SK-N-SH (cell line): ENCODE measurements around the gene IL12B. TPM values are rescaled to one million over a fixed set of nuclear protein-coding genes. Genes with fewer than 3 reads are reported as not detected.

ENCODE experiments used
- CTCF ChIA-PET: fragments of 300-600, 350-600 bp; formaldehyde crosslinking; extraction: SDS; loops from one replicate; lab custom pipeline; 2021; lab: Yijun Ruan, JAX
- POLR2A ChIA-PET: fragments of 350-600 bp; sonication (Branson Sonifier 250); formaldehyde crosslinking; extraction: SDS; loops from one replicate; lab custom pipeline; 2020; ENCODE audit warnings: antibody characterized with exemption, inconsistent platforms; lab: Yijun Ruan, JAX
- DNase-seq: peaks from one replicate; pipeline ENCODE4 v3.0.0; 2012
- H2AFZ ChIP-seq: fragments of 200-600 bp; sonication (generic); 2 replicates; pipeline ENCODE4 v1.8.1; 2016; ENCODE audit warnings: antibody characterized with exemption, mild to moderate bottlenecking, low read depth
- H3F3A ChIP-seq: fragments of 200-600 bp; sonication (generic); replicated peaks from 2 replicates; pipeline ENCODE3; 2016; ENCODE audit warnings: antibody characterized with exemption, mild to moderate bottlenecking; ENCODE audit not compliant: insufficient read depth
- H3K27ac ChIP-seq, 2 experiments: fragments of 200-500 bp in 1 of 2; fragments of 200-600 bp in 1 of 2; sonication (Bioruptor generic) in 1 of 2; sonication (generic), shearing (Covaris generic) in 1 of 2; 2 replicates each; pipeline versions ENCODE4 v1.5.1 to v1.6.1; 2014 to 2016; ENCODE audit warnings: low read depth in 2 of 2, inconsistent platforms in 1 of 2, low read length in 1 of 2, mild to moderate bottlenecking in 1 of 2, mixed read lengths in 1 of 2
- H3K27me3 ChIP-seq: fragments of 200-600 bp; sonication (generic), shearing (Covaris generic); 2 replicates; pipeline ENCODE4 v1.6.1; 2016; ENCODE audit warnings: mixed run types; ENCODE audit not compliant: insufficient read depth
- H3K36me3 ChIP-seq, 2 experiments: fragments of 200-500 bp in 1 of 2; fragments of 200-600 bp in 1 of 2; sonication (Bioruptor generic) in 1 of 2; sonication (generic) in 1 of 2; replicated peaks in 1 of 2; 2 replicates each; pipeline versions ENCODE3 to v1.5.1; 2014 to 2016; ENCODE audit warnings: low read length in 1 of 2, mild to moderate bottlenecking in 1 of 2; ENCODE audit not compliant: insufficient read depth in 2 of 2, control insufficient read depth in 1 of 2
- H3K4me1 ChIP-seq, 2 experiments: fragments of 200-500 bp in 1 of 2; fragments of 200-600 bp in 1 of 2; sonication (Bioruptor generic) in 1 of 2; sonication (generic), shearing (Covaris generic) in 1 of 2; 2 replicates each; pipeline versions ENCODE4 v1.5.1 to v1.6.1; 2014 to 2016; ENCODE audit warnings: low read depth in 1 of 2, low read length in 1 of 2, mixed run types in 1 of 2; ENCODE audit not compliant: insufficient read depth in 2 of 2, control insufficient read depth in 1 of 2
- H3K4me2 ChIP-seq: fragments of 200-600 bp; sonication (generic), shearing (Covaris generic); 2 replicates; pipeline ENCODE4 v1.6.1; 2017; ENCODE audit warnings: mixed run types
- H3K4me3 ChIP-seq, 2 experiments: fragments of 200-500 bp in 1 of 2; fragments of 200-600 bp in 1 of 2; sonication (Bioruptor generic) in 1 of 2; sonication (generic), shearing (Covaris generic) in 1 of 2; 2 replicates each; pipeline versions ENCODE4 v1.5.1 to v1.8.1; 2014 to 2016; ENCODE audit warnings: low read depth in 2 of 2, inconsistent platforms in 1 of 2, low read length in 1 of 2, mild to moderate bottlenecking in 1 of 2, mixed read lengths in 1 of 2, moderate library complexity in 1 of 2
- H3K79me2 ChIP-seq: fragments of 200-600 bp; sonication (generic); 2 replicates; pipeline ENCODE4 v1.8.1; 2017; ENCODE audit warnings: mild to moderate bottlenecking; ENCODE audit not compliant: insufficient read depth
- H3K9ac ChIP-seq: fragments of 200-600 bp; sonication (generic); 2 replicates; pipeline ENCODE4 v1.6.1; 2017; ENCODE audit warnings: mixed run types
- H3K9me2 ChIP-seq: fragments of 200-600 bp; sonication (generic); 2 replicates; pipeline ENCODE4 v1.6.1; 2017; ENCODE audit warnings: mixed run types
- H3K9me3 ChIP-seq: fragments of 200-600 bp; sonication (generic); 2 replicates; pipeline ENCODE4 v1.6.1; 2017; ENCODE audit warnings: mixed run types, mild to moderate bottlenecking, moderate library complexity
- H4K20me1 ChIP-seq: fragments of 200-600 bp; sonication (generic); 2 replicates; pipeline ENCODE4 v1.6.1; 2017; ENCODE audit warnings: mild to moderate bottlenecking, mixed run types; ENCODE audit not compliant: insufficient read depth
- ELF1 ChIP-seq: IDR thresholded peaks from 2 replicates; pipeline ENCODE4 v1.4.0; 2012
- EZH2phosphoT487 ChIP-seq: fragments of 200-600 bp; sonication (generic); IDR thresholded peaks from 2 replicates; pipeline ENCODE4 v1.6.1; 2017; ENCODE audit warnings: low read depth, mixed run types, mild to moderate bottlenecking, antibody characterized with exemption, moderate library complexity, borderline replicate concordance
- FOSL2 ChIP-seq: IDR thresholded peaks from 2 replicates; pipeline ENCODE4 v1.4.0; 2012; ENCODE audit warnings: low read depth, mild to moderate bottlenecking, moderate library complexity, borderline replicate concordance
- FOXM1 ChIP-seq: IDR thresholded peaks from 2 replicates; pipeline ENCODE4 v1.4.0; 2012; ENCODE audit warnings: low read depth, mild to moderate bottlenecking
- GATA2 ChIP-seq: sonication (generic); formaldehyde crosslinking; IDR thresholded peaks from 2 replicates; pipeline ENCODE4 v1.5.0; 2020; ENCODE audit warnings: mild to moderate bottlenecking, missing genetic modification reagents
- IRF3 ChIP-seq: fragments of 150-350 bp; IDR thresholded peaks from 2 replicates; pipeline ENCODE4 v1.6.1; 2016; ENCODE audit warnings: mild to moderate bottlenecking, low read depth, low read length
- JUND ChIP-seq: IDR thresholded peaks from 2 replicates; pipeline ENCODE4 v1.4.0; 2012
- NFIC ChIP-seq: IDR thresholded peaks from 2 replicates; pipeline ENCODE4 v1.4.0; 2012; ENCODE audit warnings: borderline replicate concordance
- NRF1 ChIP-seq: IDR thresholded peaks from 2 replicates; pipeline ENCODE4 v1.6.1; 2012; ENCODE audit warnings: low read depth, mild to moderate bottlenecking, low read length
- PBX3 ChIP-seq: IDR thresholded peaks from 2 replicates; pipeline ENCODE4; 2012
- POLR2AphosphoS5 ChIP-seq: IDR thresholded peaks from 2 replicates; pipeline ENCODE4 v1.6.1; 2012; ENCODE audit warnings: low read depth, low read length
- RAD21 ChIP-seq: IDR thresholded peaks from 2 replicates; pipeline ENCODE4 v1.6.1; 2012; ENCODE audit warnings: mild to moderate bottlenecking, low read length
- REST ChIP-seq: IDR thresholded peaks from 2 replicates; pipeline ENCODE4 v1.6.1; 2012; ENCODE audit warnings: mild to moderate bottlenecking, low read depth, low read length, moderate library complexity
- RFX5 ChIP-seq: IDR thresholded peaks from 2 replicates; pipeline ENCODE4 v1.6.1; 2012; ENCODE audit warnings: mild to moderate bottlenecking, improper control_type of control experiment, low read length
- RXRA ChIP-seq: IDR thresholded peaks from 2 replicates; pipeline ENCODE4 v1.4.0; 2012; ENCODE audit warnings: low read depth, mild to moderate bottlenecking, borderline replicate concordance
- SMC3 ChIP-seq: IDR thresholded peaks from 2 replicates; pipeline ENCODE4 v1.6.1; 2012; ENCODE audit warnings: low read depth, low read length, improper control_type of control experiment
- TAF1 ChIP-seq: IDR thresholded peaks from 2 replicates; pipeline ENCODE4 v1.6.1; 2012; ENCODE audit warnings: low read depth, mild to moderate bottlenecking, low read length, moderate library complexity, borderline replicate concordance
- TCF12 ChIP-seq: IDR thresholded peaks from 2 replicates; pipeline ENCODE4 v1.4.0; 2012
- TEAD4 ChIP-seq: IDR thresholded peaks from 2 replicates; pipeline ENCODE4 v1.4.0; 2012; ENCODE audit warnings: mild to moderate bottlenecking, borderline replicate concordance; ENCODE audit not compliant: insufficient read depth
- USF1 ChIP-seq: IDR thresholded peaks from 2 replicates; pipeline ENCODE4 v1.4.0; 2012; ENCODE audit warnings: low read depth, borderline replicate concordance
- USF2 ChIP-seq: fragments of 150-350 bp; IDR thresholded peaks from 2 replicates; pipeline ENCODE4 v1.6.1; 2017; ENCODE audit warnings: antibody characterized with exemption, low read length, low read depth, borderline replicate concordance
- YY1 ChIP-seq: IDR thresholded peaks from 2 replicates; pipeline ENCODE4 v1.4.0; 2012; ENCODE audit warnings: low read depth, mild to moderate bottlenecking
- ZBTB33 ChIP-seq: IDR thresholded peaks from 2 replicates; pipeline ENCODE4 v1.4.0; 2012; ENCODE audit warnings: low read depth, borderline replicate concordance
- WGBS: methylation state at CpG from one replicate; pipeline ENCODE4 v1.1.6; 2017; ENCODE audit warnings: low lambda C conversion rate; 5-methylcytosine and 5-hydroxymethylcytosine counted together
- polyA plus RNA-seq, 3 experiments: library from polyadenylated mRNA; depleted of rRNA; stranded (reverse); fragments of >200 nt; gene quantifications; 2 replicates each; pipeline ENCODE4 v1.2.3, GENCODE V29; 2012

IL12B gene
- polyA plus RNA-seq, 1 of the 3 experiments (the other 2 are of a cell fraction): not detected

- POLR2A ChIA-PET: no interaction called here
- Histone ChIP-seq H3F3A (peaks cover 14% of the 10 kb centered on the region), H4K20me1 (no peaks in the 10 kb centered on the region), H3K4me3 (no peak overlapping the region), H3K27ac (peak overlapping the region in 1 of 2 experiments; percentile 56; a peak in 2 of 4 replicates), H3K27me3 (no peaks in the 10 kb centered on the region), H3K4me2 (0 out of 2 replicates have a peak overlapping the region, but pooled peaks have one; percentile 3), H3K9me3 (no peaks in the 10 kb centered on the region), H3K4me1 (peaks cover 3 to 6% of the 10 kb centered on the region in 2 experiments; a peak in 2 of 4 replicates), H3K79me2 (no peaks in the 10 kb centered on the region), H3K36me3 (no peaks in the 10 kb centered on the region), H3K9me2 (no peaks in the 10 kb centered on the region), H2AFZ (peak overlapping the region; percentile 5; the same call in 1 of the 2 replicates), H3K9ac (no peak overlapping the region)
- no peak for DNase-seq
- CTCF ChIA-PET: interaction anchor here (0.9 to 1.1 kb wide), 2 partner anchors 13 to 17 kb away, joined by 3 read pairs; no protein-coding TSS in a partner anchor
- 11% methylated on average over 1 of the region's 1 CpG for WGBS
- TF ChIP-seq RXRA (no peak), JUND (peak; percentile 44; the same call in 1 of the 2 replicates), TEAD4 (no peak), TCF12 (peak; percentile 34; the same call in 1 of the 2 replicates), IRF3 (no peak), POLR2AphosphoS5 (no peak; the same call in 1 of the 2 replicates), EZH2phosphoT487 (no peak), NRF1 (no peak), GATA2 (CRISPR knock-in tag) (no peak), YY1 (no peak), USF2 (no peak), ELF1 (no peak), USF1 (no peak), PBX3 (peak; percentile 53; the same call in 1 of the 2 replicates), RFX5 (no peak), TAF1 (no peak), REST (no peak), NFIC (no peak), RAD21 (no peak), FOXM1 (no peak), ZBTB33 (no peak), FOSL2 (no peak), SMC3 (no peak)
Observed at GRCh38 chr5:159337016-159337955, 7.0 kb upstream of the IL12B start.
